ENCODE data around the gene LCORL. TPM values are rescaled to one million over a fixed set of nuclear protein-coding genes. Genes with fewer than 3 reads are reported as not detected.

LCORL gene
- total RNA-seq, 2 experiments from 2014 or later = 31.4 to 37.4 TPM

- ChIA-PET POLR2A (interaction anchor here (0.6 to 1.6 kb wide), 3 partner anchors 10 to 686 kb away, joined by 3 read pairs; no protein-coding TSS in a partner anchor), CTCF (ENCODE audit: unreplicated experiment) (no interaction called here)
- Histone ChIP-seq H2AFZ (ENCODE audit: low read length) (peak overlapping the region; percentile 100), H3K4me1 (ENCODE audit: insufficient read depth, low read length, poor library complexity, severe bottlenecking) (peaks cover 23% of the 10 kb centered on the region), H3K9me2 (ENCODE audit: insufficient read depth, low read length) (peaks cover 4% of the 10 kb centered on the region; the same call in 1 of the 2 replicates), H3K36me3 (ENCODE audit: insufficient read depth, low read length) (peaks cover 1% of the 10 kb centered on the region; the same call in 1 of the 2 replicates), H3K79me2 (ENCODE audit: insufficient read depth, low read depth, low read length) (peaks cover 31% of the 10 kb centered on the region), H4K20me1 (ENCODE audit: insufficient read depth, low read length) (peaks cover 25% of the 10 kb centered on the region), H3K4me2 (ENCODE audit: low read length) (peak overlapping the region; percentile 91), H3K9me3 (ENCODE audit: low read length) (no peaks in the 10 kb centered on the region), H3K4me3 (ENCODE audit: low read depth, low read length, poor library complexity, severe bottlenecking) (peak overlapping the region; percentile 99), H3K27ac (ENCODE audit: low read depth, low read length, poor library complexity, severe bottlenecking) (peak overlapping the region; percentile 79)
- TSS peak; percentile 83 for BruUV-seq (replicated peaks)
- TF ChIP-seq EZH2phosphoT487 (IDR thresholded peaks at IDR 0.05; ENCODE audit: borderline replicate concordance, low read depth, low read length) = no peak
- TF ChIP-seq, protein P1, sequence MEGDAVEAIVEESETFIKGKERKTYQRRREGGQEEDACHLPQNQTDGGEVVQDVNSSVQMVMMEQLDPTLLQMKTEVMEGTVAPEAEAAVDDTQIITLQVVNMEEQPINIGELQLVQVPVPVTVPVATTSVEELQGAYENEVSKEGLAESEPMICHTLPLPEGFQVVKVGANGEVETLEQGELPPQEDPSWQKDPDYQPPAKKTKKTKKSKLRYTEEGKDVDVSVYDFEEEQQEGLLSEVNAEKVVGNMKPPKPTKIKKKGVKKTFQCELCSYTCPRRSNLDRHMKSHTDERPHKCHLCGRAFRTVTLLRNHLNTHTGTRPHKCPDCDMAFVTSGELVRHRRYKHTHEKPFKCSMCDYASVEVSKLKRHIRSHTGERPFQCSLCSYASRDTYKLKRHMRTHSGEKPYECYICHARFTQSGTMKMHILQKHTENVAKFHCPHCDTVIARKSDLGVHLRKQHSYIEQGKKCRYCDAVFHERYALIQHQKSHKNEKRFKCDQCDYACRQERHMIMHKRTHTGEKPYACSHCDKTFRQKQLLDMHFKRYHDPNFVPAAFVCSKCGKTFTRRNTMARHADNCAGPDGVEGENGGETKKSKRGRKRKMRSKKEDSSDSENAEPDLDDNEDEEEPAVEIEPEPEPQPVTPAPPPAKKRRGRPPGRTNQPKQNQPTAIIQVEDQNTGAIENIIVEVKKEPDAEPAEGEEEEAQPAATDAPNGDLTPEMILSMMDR (conservative IDR thresholded peaks at IDR 0.05; ENCODE audit: low read length) = peak; percentile 29; the same call in 1 of the 2 replicates
- no peak for DNase-seq (ENCODE audit: low spot score)
- intact Hi-C loops (cut with micrococcal nuclease; ENCODE audit: unreplicated experiment) = loop anchor here (5.0 to 10.0 kb wide), 2 partner anchors 358 to 445 kb away; partner anchors contain the start of gene LAP3
Observed at GRCh38 chr4:18022572-18023050, 1.1 kb upstream of the LCORL start.

- POLR2A ChIA-PET = no interaction called here
- Histone ChIP-seq H3K4me2 (ENCODE audit: low read length) (peak overlapping the region; percentile 91), H3K9me3 (ENCODE audit: low read length) (no peaks in the 10 kb centered on the region), H2AFZ (ENCODE audit: low read length) (peak overlapping the region; percentile 100), H3K27ac (ENCODE audit: low read depth, low read length, poor library complexity, severe bottlenecking) (peak overlapping the region; percentile 79), H4K20me1 (ENCODE audit: insufficient read depth, low read length) (peaks cover 35% of the 10 kb centered on the region), H3K9me2 (ENCODE audit: insufficient read depth, low read length) (peaks cover 4% of the 10 kb centered on the region; the same call in 1 of the 2 replicates), H3K4me3 (ENCODE audit: low read depth, low read length, poor library complexity, severe bottlenecking) (peak overlapping the region; percentile 99), H3K79me2 (ENCODE audit: insufficient read depth, low read depth, low read length) (peaks cover 43% of the 10 kb centered on the region), H3K36me3 (ENCODE audit: insufficient read depth, low read length) (peaks cover 5% of the 10 kb centered on the region), H3K4me1 (ENCODE audit: insufficient read depth, low read length, poor library complexity, severe bottlenecking) (peaks cover 23% of the 10 kb centered on the region)
- DNase-seq (ENCODE audit: low spot score) = no peak
- CTCF ChIA-PET (ENCODE audit: unreplicated experiment) = no interaction called here
- no peak for TF ChIP-seq EZH2phosphoT487 (IDR thresholded peaks at IDR 0.05; ENCODE audit: borderline replicate concordance, low read depth, low read length)
- TF ChIP-seq, protein P1 (conservative IDR thresholded peaks at IDR 0.05; ENCODE audit: low read length) = no peak
- BruUV-seq (replicated peaks) = no TSS peak
- intact Hi-C loops (cut with micrococcal nuclease; ENCODE audit: unreplicated experiment) = loop anchor here (2.0 to 10.0 kb wide), 3 partner anchors 211 to 444 kb away; partner anchors contain the start of genes DCAF16, LAP3 and NCAPG
Observed at GRCh38 chr4:18021470-18021719, 160 bp downstream of the LCORL start.

All from OCI-LY7 (cell line).